Activated CD8-positive, alpha-beta memory T cell treated with anti-CD3 and anti-CD28 coated beads for 4 hours (primary cell): ENCODE measurements around the gene BAMBI.

Experiments used
- DNase-seq, 2 donors: peaks; one replicate each; pipeline ENCODE4 v3.0.0-alpha.2; 2020; ENCODE audit warnings: low read depth in 2 of 2

BAMBI gene

GRCh38 chr10:28676326-28676967, 874 bp upstream of the BAMBI start:
- DNase-seq = no peak

- no peak for DNase-seq
Measured at GRCh38 chr10:28677888-28678686, 766 bp downstream of the BAMBI start.

GRCh38 chr10:28678687-28679457, 1.6 kb downstream of the BAMBI start:
- no peak for DNase-seq

- no peak for DNase-seq
Measured at GRCh38 chr10:28679581-28680357, 2.4 kb downstream of the BAMBI start.

GRCh38 chr10:28680358-28680752, 3.0 kb downstream of the BAMBI start:
- DNase-seq = no peak

GRCh38 chr10:28681291-28681763, 4.0 kb downstream of the BAMBI start:
- no peak for DNase-seq

GRCh38 chr10:28681928-28682750, 4.8 kb downstream of the BAMBI start:
- DNase-seq = no peak

- DNase-seq = no peak
Measured at GRCh38 chr10:28684157-28684985, 7.0 kb downstream of the BAMBI start.

- DNase-seq = no peak
Measured at GRCh38 chr10:28684986-28685580, 7.8 kb downstream of the BAMBI start.

- no peak for DNase-seq
Measured at GRCh38 chr10:28685717-28686116, 8.4 kb downstream of the BAMBI start.

- DNase-seq = no peak
Measured at GRCh38 chr10:28686835-28687682, 9.7 kb downstream of the BAMBI start.

- DNase-seq = no peak
Measured at GRCh38 chr10:28687683-28688001, 10.3 kb downstream of the BAMBI start.

GRCh38 chr10:28690545-28690944, 13.2 kb downstream of the BAMBI start:
- DNase-seq = no peak

- no peak for DNase-seq
Measured at GRCh38 chr10:28691187-28691694, 13.9 kb downstream of the BAMBI start.

- no peak for DNase-seq
Measured at GRCh38 chr10:28692050-28692449, 14.7 kb downstream of the BAMBI start.

- no peak for DNase-seq
Measured at GRCh38 chr10:28694530-28694929, 17.2 kb downstream of the BAMBI start.

GRCh38 chr10:28698075-28698474, 20.8 kb downstream of the BAMBI start:
- DNase-seq = no peak

- no peak for DNase-seq
Measured at GRCh38 chr10:28704464-28705161, 27.3 kb downstream of the BAMBI start.
